ENCODE data around the gene GRHL3. TPM values are rescaled to one million over a fixed set of nuclear protein-coding genes. Genes with fewer than 3 reads are reported as not detected.

Gene GRHL3
- total RNA-seq, 2 experiments from 2014 or later: not detected

- Histone ChIP-seq H3K27me3 (ENCODE audit: control insufficient read depth in 1 of 2, insufficient read depth in 2 of 2, low read length in 2 of 2) (no peaks in the 10 kb centered on the region), H3K4me1 (ENCODE audit: insufficient read depth, low read length) (no peaks in the 10 kb centered on the region), H3K36me3 (ENCODE audit: insufficient read depth, low read length) (no peaks in the 10 kb centered on the region), H3K27ac (ENCODE audit: low read depth in 1 of 2, low read length in 2 of 2) (no peak overlapping the region), H3K4me3 (ENCODE audit: low read length) (no peak overlapping the region), H3K9me3 (ENCODE audit: control insufficient read depth in 1 of 2, insufficient read depth in 1 of 2, low read length in 2 of 2) (no peaks in the 10 kb centered on the region)
- ATAC-seq (ENCODE audit: poor library complexity): no peak
- peaks cover 4% of the 10 kb centered on the region for H3K27me3 Mint-ChIP-seq
- TF ChIP-seq, protein P1, sequence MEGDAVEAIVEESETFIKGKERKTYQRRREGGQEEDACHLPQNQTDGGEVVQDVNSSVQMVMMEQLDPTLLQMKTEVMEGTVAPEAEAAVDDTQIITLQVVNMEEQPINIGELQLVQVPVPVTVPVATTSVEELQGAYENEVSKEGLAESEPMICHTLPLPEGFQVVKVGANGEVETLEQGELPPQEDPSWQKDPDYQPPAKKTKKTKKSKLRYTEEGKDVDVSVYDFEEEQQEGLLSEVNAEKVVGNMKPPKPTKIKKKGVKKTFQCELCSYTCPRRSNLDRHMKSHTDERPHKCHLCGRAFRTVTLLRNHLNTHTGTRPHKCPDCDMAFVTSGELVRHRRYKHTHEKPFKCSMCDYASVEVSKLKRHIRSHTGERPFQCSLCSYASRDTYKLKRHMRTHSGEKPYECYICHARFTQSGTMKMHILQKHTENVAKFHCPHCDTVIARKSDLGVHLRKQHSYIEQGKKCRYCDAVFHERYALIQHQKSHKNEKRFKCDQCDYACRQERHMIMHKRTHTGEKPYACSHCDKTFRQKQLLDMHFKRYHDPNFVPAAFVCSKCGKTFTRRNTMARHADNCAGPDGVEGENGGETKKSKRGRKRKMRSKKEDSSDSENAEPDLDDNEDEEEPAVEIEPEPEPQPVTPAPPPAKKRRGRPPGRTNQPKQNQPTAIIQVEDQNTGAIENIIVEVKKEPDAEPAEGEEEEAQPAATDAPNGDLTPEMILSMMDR (IDR thresholded peaks at IDR 0.05): no peak
- ChIA-PET POLR2A (no interaction called here), CTCF (no interaction called here)
- H3K27ac Mint-ChIP-seq: no peak overlapping the region
- no peaks in the 10 kb centered on the region for H3K9me3 Mint-ChIP-seq
- intact Hi-C loops (cut with DNase I, micrococcal nuclease): no loop called here
- no peak overlapping the region for H3K4me3 Mint-ChIP-seq
- H3K4me1 Mint-ChIP-seq (ENCODE audit: low read depth): peaks cover 3% of the 10 kb centered on the region
- H3K36me3 Mint-ChIP-seq (ENCODE audit: low read depth): no peaks in the 10 kb centered on the region
- DNase-seq: no peak
These were observed 36.7 kb upstream of the GRHL3 start for GRCh38 chr1:24282491-24282890.

- no peaks in the 10 kb centered on the region for H3K27me3 Mint-ChIP-seq
- no peak overlapping the region for H3K27ac Mint-ChIP-seq
- no peaks in the 10 kb centered on the region for H3K9me3 Mint-ChIP-seq
- ATAC-seq (ENCODE audit: poor library complexity) (no peak), DNase-seq (no peak)
- no peak overlapping the region for H3K4me3 ChIP-seq (ENCODE audit: low read length)
- no peaks in the 10 kb centered on the region for H3K9me3 ChIP-seq (ENCODE audit: control insufficient read depth in 1 of 2, insufficient read depth in 1 of 2, low read length in 2 of 2)
- no peaks in the 10 kb centered on the region for H3K4me1 ChIP-seq (ENCODE audit: insufficient read depth, low read length)
- intact Hi-C loops (cut with DNase I, micrococcal nuclease): no loop called here
- H3K4me3 Mint-ChIP-seq: no peak overlapping the region
- H3K36me3 Mint-ChIP-seq (ENCODE audit: low read depth): no peaks in the 10 kb centered on the region
- CTCF ChIA-PET: no interaction called here
- no peaks in the 10 kb centered on the region for H3K27me3 ChIP-seq (ENCODE audit: control insufficient read depth in 1 of 2, insufficient read depth in 2 of 2, low read length in 2 of 2)
- TF ChIP-seq, protein P1 (IDR thresholded peaks at IDR 0.05): no peak
- POLR2A ChIA-PET: no interaction called here
- no peaks in the 10 kb centered on the region for H3K36me3 ChIP-seq (ENCODE audit: insufficient read depth, low read length)
- no peak overlapping the region for H3K27ac ChIP-seq (ENCODE audit: low read depth in 1 of 2, low read length in 2 of 2)
- H3K4me1 Mint-ChIP-seq (ENCODE audit: low read depth): no peaks in the 10 kb centered on the region
These were observed 35.6 kb upstream of the GRHL3 start for GRCh38 chr1:24283326-24284155.

DNA sequence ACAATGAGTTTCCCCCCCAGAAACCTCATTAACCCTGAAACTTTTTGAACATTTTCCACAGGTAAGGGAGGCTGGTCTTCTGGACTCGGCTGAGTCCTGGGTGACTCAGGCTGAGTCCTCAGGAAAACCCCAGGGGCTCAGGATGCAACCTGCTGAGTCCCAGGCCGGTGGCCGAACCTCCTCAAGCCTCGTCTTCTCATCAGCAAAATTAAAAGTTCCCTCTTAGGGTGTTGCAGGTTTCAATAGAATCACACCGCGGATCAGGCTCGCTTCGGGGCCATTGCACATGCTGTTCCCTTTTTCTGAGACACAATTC, 35.0 kb upstream of the GRHL3 start:
- Mint-ChIP-seq H3K36me3 (ENCODE audit: low read depth) (no peaks in the 10 kb centered on the region), H3K4me3 (no peak overlapping the region), H3K27me3 (no peaks in the 10 kb centered on the region), H3K9me3 (no peaks in the 10 kb centered on the region), H3K4me1 (ENCODE audit: low read depth) (no peaks in the 10 kb centered on the region), H3K27ac (no peak overlapping the region)
- intact Hi-C loops (cut with DNase I, micrococcal nuclease): no loop called here
- DNase-seq (no peak), ATAC-seq (ENCODE audit: poor library complexity) (no peak)
- Histone ChIP-seq H3K4me1 (ENCODE audit: insufficient read depth, low read length) (no peaks in the 10 kb centered on the region), H3K9me3 (ENCODE audit: control insufficient read depth in 1 of 2, insufficient read depth in 1 of 2, low read length in 2 of 2) (no peaks in the 10 kb centered on the region), H3K27me3 (ENCODE audit: control insufficient read depth in 1 of 2, insufficient read depth in 2 of 2, low read length in 2 of 2) (no peaks in the 10 kb centered on the region), H3K36me3 (ENCODE audit: insufficient read depth, low read length) (no peaks in the 10 kb centered on the region), H3K4me3 (ENCODE audit: low read length) (no peak overlapping the region), H3K27ac (ENCODE audit: low read depth in 1 of 2, low read length in 2 of 2) (no peak overlapping the region)
- ChIA-PET CTCF (no interaction called here), POLR2A (no interaction called here)
- TF ChIP-seq, protein P1 (IDR thresholded peaks at IDR 0.05): no peak

Measured in CD4-positive, alpha-beta T cell (primary cell).